Body of pancreas (tissue), 4 donors: ENCODE results near the gene ANKRD49.

Source experiments
- POLR2A ChIP-seq, 3 donors: fragments of 450-650 bp; IDR thresholded peaks; one replicate each; pipeline ENCODE4 v1.6.1; 2016; ENCODE audit warnings: antibody characterized with exemption in 3 of 3, mild to moderate bottlenecking in 2 of 3
- TF ChIP-seq, protein P1 (sequence below), 7 experiments: fragments of 450-650 bp in 4 of 7; fragments of 200-600 bp in 3 of 7; sonication (generic) in 3 of 7; IDR thresholded peaks; one replicate each; pipeline ENCODE4 v1.5.1; 2016 to 2019; ENCODE audit warnings: antibody characterized with exemption in 7 of 7

GRCh38 chr11:94536386-94536785, 42.6 kb downstream of the ANKRD49 start:
- TF ChIP-seq POLR2A (IDR thresholded peaks at IDR 0.05) = no peak
- TF ChIP-seq, protein P1, sequence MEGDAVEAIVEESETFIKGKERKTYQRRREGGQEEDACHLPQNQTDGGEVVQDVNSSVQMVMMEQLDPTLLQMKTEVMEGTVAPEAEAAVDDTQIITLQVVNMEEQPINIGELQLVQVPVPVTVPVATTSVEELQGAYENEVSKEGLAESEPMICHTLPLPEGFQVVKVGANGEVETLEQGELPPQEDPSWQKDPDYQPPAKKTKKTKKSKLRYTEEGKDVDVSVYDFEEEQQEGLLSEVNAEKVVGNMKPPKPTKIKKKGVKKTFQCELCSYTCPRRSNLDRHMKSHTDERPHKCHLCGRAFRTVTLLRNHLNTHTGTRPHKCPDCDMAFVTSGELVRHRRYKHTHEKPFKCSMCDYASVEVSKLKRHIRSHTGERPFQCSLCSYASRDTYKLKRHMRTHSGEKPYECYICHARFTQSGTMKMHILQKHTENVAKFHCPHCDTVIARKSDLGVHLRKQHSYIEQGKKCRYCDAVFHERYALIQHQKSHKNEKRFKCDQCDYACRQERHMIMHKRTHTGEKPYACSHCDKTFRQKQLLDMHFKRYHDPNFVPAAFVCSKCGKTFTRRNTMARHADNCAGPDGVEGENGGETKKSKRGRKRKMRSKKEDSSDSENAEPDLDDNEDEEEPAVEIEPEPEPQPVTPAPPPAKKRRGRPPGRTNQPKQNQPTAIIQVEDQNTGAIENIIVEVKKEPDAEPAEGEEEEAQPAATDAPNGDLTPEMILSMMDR (IDR thresholded peaks at IDR 0.05) = no peak
